Measurements from ENCODE around the gene STXBP4. TPM values are rescaled to one million over a fixed set of nuclear protein-coding genes. Genes with fewer than 3 reads are reported as not detected.

STXBP4 gene
- polyA plus RNA-seq, 1 donor (not counting 4 experiments of a cell fraction or from before 2014, with no cell fraction given): 4.2 TPM

- H3K27me3 ChIP-seq (ENCODE audit: control insufficient read depth, extremely low read depth, insufficient read depth, low read length): no peaks in the 10 kb centered on the region
- no peaks in the 10 kb centered on the region for H4K20me1 ChIP-seq (ENCODE audit: control insufficient read depth, extremely low read depth, insufficient read depth, low read length)
- no peak overlapping the region for H2AFZ ChIP-seq (ENCODE audit: control insufficient read depth, low read length)
- no peaks in the 10 kb centered on the region for H3K9me1 ChIP-seq (ENCODE audit: control insufficient read depth, extremely low read depth, insufficient read depth, low read length)
- no peak overlapping the region for H3K4me3 ChIP-seq (ENCODE audit: control insufficient read depth in 2 of 3, extremely low read depth in 1 of 3, insufficient read depth in 2 of 3, low read depth in 1 of 3, low read length in 3 of 3)
- TF ChIP-seq EZH2 (IDR thresholded peaks at IDR 0.05; ENCODE audit: low read length): no peak
- TF ChIP-seq CTCF (optimal IDR thresholded peaks at IDR 0.05 in 1 of 3, IDR thresholded peaks at IDR 0.05 in 1 of 3, conservative IDR thresholded peaks at IDR 0.05 in 1 of 3; ENCODE audit: extremely low read depth in 1 of 3, insufficient read depth in 2 of 3, low read length in 3 of 3): no peak
- no peak for DNase-seq (ENCODE audit: low read depth, low spot score)
- H3K36me3 ChIP-seq (ENCODE audit: control insufficient read depth in 2 of 2, extremely low read depth in 1 of 2, insufficient read depth in 2 of 2, low read length in 2 of 2): no peaks in the 10 kb centered on the region
- H3K4me1 ChIP-seq (ENCODE audit: control insufficient read depth, extremely low read depth, insufficient read depth, low read length): peaks cover 4% of the 10 kb centered on the region
- H3K9ac ChIP-seq (ENCODE audit: control insufficient read depth, extremely low read depth, insufficient read depth, low read length): no peak overlapping the region
- dilution Hi-C loops (cut with MboI; ENCODE audit: extremely low pct_ligation_motif_present, low sequenced_read_pairs): no loop called here
- H3K79me2 ChIP-seq (ENCODE audit: control insufficient read depth, insufficient read depth, low read length): no peaks in the 10 kb centered on the region
- H3K27ac ChIP-seq (ENCODE audit: control insufficient read depth, insufficient read depth, low read length): no peak overlapping the region
- H3K4me2 ChIP-seq (ENCODE audit: control insufficient read depth, extremely low read depth, insufficient read depth, low read depth, low read length): no peak overlapping the region
- H3K9me3 ChIP-seq (ENCODE audit: control insufficient read depth, low read depth, low read length): no peaks in the 10 kb centered on the region
- FAIRE-seq: no peak
Observed at GRCh38 chr17:55068862-55069811, 100.6 kb downstream of the STXBP4 start.

DNA sequence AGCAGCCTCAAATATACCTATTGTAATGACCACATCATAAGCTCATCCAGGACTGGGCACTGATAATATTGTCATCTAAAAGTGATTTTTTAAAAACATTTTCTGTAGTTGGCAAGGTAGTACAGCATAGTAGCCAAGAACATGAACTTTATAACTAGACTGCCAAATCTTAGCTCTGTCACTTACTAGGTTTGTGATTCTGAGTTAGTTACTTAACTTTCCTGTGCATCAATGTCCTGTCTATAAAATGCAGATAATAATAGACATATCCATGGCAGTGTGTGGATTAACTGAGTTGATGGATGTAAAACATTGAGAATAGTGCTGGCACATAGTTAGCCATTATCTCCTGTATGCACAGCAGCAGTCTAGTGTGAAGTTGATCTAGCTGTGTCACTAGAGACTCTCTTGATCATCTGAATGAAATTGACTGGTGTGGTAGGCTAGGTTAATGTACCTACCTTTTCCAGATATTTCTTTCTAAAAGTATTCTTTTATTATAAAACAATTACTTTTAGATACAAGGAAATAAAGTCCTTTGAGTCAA lies 101.5 kb downstream of the STXBP4 start:
- H3K4me2 ChIP-seq (ENCODE audit: control insufficient read depth, extremely low read depth, insufficient read depth, low read depth, low read length): no peak overlapping the region
- H2AFZ ChIP-seq (ENCODE audit: control insufficient read depth, low read length): no peak overlapping the region
- H3K27ac ChIP-seq (ENCODE audit: control insufficient read depth, insufficient read depth, low read length): no peak overlapping the region
- DNase-seq (ENCODE audit: low read depth, low spot score) (no peak), FAIRE-seq (no peak)
- H3K9me1 ChIP-seq (ENCODE audit: control insufficient read depth, extremely low read depth, insufficient read depth, low read length): no peaks in the 10 kb centered on the region
- H3K4me1 ChIP-seq (ENCODE audit: control insufficient read depth, extremely low read depth, insufficient read depth, low read length): peaks cover 4% of the 10 kb centered on the region
- TF ChIP-seq EZH2 (IDR thresholded peaks at IDR 0.05; ENCODE audit: low read length): no peak
- no peak for TF ChIP-seq CTCF (optimal IDR thresholded peaks at IDR 0.05 in 1 of 3, IDR thresholded peaks at IDR 0.05 in 1 of 3, conservative IDR thresholded peaks at IDR 0.05 in 1 of 3; ENCODE audit: extremely low read depth in 1 of 3, insufficient read depth in 2 of 3, low read length in 3 of 3)
- H4K20me1 ChIP-seq (ENCODE audit: control insufficient read depth, extremely low read depth, insufficient read depth, low read length): no peaks in the 10 kb centered on the region
- no peaks in the 10 kb centered on the region for H3K9me3 ChIP-seq (ENCODE audit: control insufficient read depth, low read depth, low read length)
- no peak overlapping the region for H3K4me3 ChIP-seq (ENCODE audit: control insufficient read depth in 2 of 3, extremely low read depth in 1 of 3, insufficient read depth in 2 of 3, low read depth in 1 of 3, low read length in 3 of 3)
- no peaks in the 10 kb centered on the region for H3K79me2 ChIP-seq (ENCODE audit: control insufficient read depth, insufficient read depth, low read length)
- no peak overlapping the region for H3K9ac ChIP-seq (ENCODE audit: control insufficient read depth, extremely low read depth, insufficient read depth, low read length)
- H3K36me3 ChIP-seq (ENCODE audit: control insufficient read depth in 2 of 2, extremely low read depth in 1 of 2, insufficient read depth in 2 of 2, low read length in 2 of 2): no peaks in the 10 kb centered on the region
- no peaks in the 10 kb centered on the region for H3K27me3 ChIP-seq (ENCODE audit: control insufficient read depth, extremely low read depth, insufficient read depth, low read length)
- dilution Hi-C loops (cut with MboI; ENCODE audit: extremely low pct_ligation_motif_present, low sequenced_read_pairs): no loop called here
